MM.1S (cell line): ENCODE data around the gene CLEC6A.

Source experiments
- EZH2 ChIP-seq: fragments of 300-600 bp; sonication (generic); optimal IDR thresholded peaks from 2 replicates; pipeline ENCODE3; 2017; ENCODE audit warnings: low read depth, mild to moderate bottlenecking, antibody characterized with exemption, low read length, mixed read lengths
- EZH2phosphoT487 ChIP-seq: fragments of 300-600 bp; sonication (generic); IDR thresholded peaks from 2 replicates; pipeline ENCODE4 v1.6.1; 2018; ENCODE audit warnings: antibody characterized with exemption, low read length
- TF ChIP-seq, protein P1 (sequence below): fragments of 300-600 bp; sonication (generic); IDR thresholded peaks from 2 replicates; pipeline ENCODE4 v1.5.1; 2016; ENCODE audit warnings: antibody characterized with exemption, low read length, mixed read lengths

DNA sequence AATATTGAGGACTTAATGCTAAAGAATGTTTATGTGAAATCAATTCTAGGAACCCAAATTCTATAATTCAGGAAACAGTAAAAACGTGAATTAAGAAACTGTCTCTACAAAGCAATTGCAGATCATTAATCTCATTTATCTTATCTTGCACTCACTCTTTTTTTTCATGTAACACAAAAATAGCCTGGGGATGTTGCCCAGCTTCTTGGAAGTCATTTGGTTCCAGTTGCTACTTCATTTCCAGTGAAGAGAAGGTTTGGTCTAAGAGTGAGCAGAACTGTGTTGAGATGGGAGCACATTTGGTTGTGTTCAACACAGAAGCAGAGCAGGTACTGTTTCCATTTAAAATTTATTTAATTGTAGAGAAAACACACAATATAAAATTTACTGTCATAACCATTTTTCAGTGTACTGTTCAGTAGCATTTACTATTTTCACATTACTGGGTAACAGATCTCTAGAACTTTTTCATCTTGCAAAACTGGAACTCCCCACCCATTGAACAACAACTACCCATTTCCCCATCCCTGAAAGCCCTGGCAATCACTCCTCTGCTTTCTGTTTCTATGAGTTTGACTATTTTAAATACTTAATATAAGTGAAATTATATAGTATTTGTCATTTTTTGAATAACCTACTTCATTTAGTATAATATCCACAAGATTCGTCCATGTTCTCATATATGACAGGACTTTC, 9.7 kb downstream of the CLEC6A start:
- TF ChIP-seq, protein P1, sequence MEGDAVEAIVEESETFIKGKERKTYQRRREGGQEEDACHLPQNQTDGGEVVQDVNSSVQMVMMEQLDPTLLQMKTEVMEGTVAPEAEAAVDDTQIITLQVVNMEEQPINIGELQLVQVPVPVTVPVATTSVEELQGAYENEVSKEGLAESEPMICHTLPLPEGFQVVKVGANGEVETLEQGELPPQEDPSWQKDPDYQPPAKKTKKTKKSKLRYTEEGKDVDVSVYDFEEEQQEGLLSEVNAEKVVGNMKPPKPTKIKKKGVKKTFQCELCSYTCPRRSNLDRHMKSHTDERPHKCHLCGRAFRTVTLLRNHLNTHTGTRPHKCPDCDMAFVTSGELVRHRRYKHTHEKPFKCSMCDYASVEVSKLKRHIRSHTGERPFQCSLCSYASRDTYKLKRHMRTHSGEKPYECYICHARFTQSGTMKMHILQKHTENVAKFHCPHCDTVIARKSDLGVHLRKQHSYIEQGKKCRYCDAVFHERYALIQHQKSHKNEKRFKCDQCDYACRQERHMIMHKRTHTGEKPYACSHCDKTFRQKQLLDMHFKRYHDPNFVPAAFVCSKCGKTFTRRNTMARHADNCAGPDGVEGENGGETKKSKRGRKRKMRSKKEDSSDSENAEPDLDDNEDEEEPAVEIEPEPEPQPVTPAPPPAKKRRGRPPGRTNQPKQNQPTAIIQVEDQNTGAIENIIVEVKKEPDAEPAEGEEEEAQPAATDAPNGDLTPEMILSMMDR: no peak
- TF ChIP-seq EZH2: no peak
- no peak for TF ChIP-seq EZH2phosphoT487
